HEK293 (cell line): ENCODE measurements around the gene FADS3.

Experiments
- CTCF ChIA-PET: fragments of 350-600 bp; formaldehyde crosslinking; extraction: SDS; loops from one replicate; lab custom pipeline; 2021; ENCODE audit warnings: antibody characterized with exemption; lab: Yijun Ruan, JAX
- POLR2A ChIA-PET: fragments of 300-600 bp; formaldehyde crosslinking; extraction: SDS; loops from one replicate; lab custom pipeline; 2020; ENCODE audit warnings: antibody characterized with exemption, inconsistent platforms; lab: Yijun Ruan, JAX
- H3K27ac ChIP-seq: fragments of 200-500 bp; sonication (Bioruptor generic); 2 replicates; pipeline ENCODE4 v1.5.1; 2014; ENCODE audit warnings: low read depth, low read length, control low read depth, inconsistent platforms; ENCODE audit errors: extremely low read depth
- H3K36me3 ChIP-seq, 2 experiments: fragments of 200-500 bp in 1 of 2; sonication (Bioruptor generic) in 1 of 2; 1 replicate in 1 of 2; 2 replicates in 1 of 2; pipeline ENCODE4 v1.5.1; 2014 to 2017; ENCODE audit warnings: inconsistent platforms in 2 of 2, low read length in 2 of 2; ENCODE audit not compliant: control insufficient read depth in 2 of 2, insufficient read depth in 1 of 2
- H3K4me1 ChIP-seq: fragments of 200-500 bp; sonication (Bioruptor generic); 2 replicates; pipeline ENCODE4 v1.5.1; 2014; ENCODE audit warnings: mild to moderate bottlenecking, low read length, inconsistent platforms; ENCODE audit not compliant: control insufficient read depth, insufficient read depth
- H3K4me3 ChIP-seq: 2 replicates; pipeline ENCODE4 v1.5.1; 2011; ENCODE audit warnings: low read depth, mild to moderate bottlenecking, control low read depth, low read length, moderate library complexity
- H3K9me3 ChIP-seq: fragments of 200-500 bp; sonication (Bioruptor generic); 2 replicates; pipeline ENCODE4 v1.5.1; 2014; ENCODE audit warnings: low read depth, low read length, inconsistent platforms; ENCODE audit not compliant: control insufficient read depth, insufficient read depth
- BCL11A ChIP-seq: fragments of 450-650 bp; formaldehyde crosslinking; IDR thresholded peaks from 2 replicates; pipeline ENCODE4 v1.5.1; 2016; ENCODE audit warnings: low read depth, missing biosample characterization, missing genetic modification characterization
- HOXD13 ChIP-seq: sonication (generic); formaldehyde crosslinking; IDR thresholded peaks from 2 replicates; pipeline ENCODE4 v1.8.0; 2022; ENCODE audit warnings: missing genetic modification reagents, borderline replicate concordance
- OSR2 ChIP-seq: fragments of 450-650 bp; formaldehyde crosslinking; IDR thresholded peaks from 2 replicates; pipeline ENCODE4 v1.5.1; 2016; ENCODE audit warnings: missing biosample characterization, missing genetic modification characterization
- WT1 ChIP-seq: fragments of 450-650 bp; formaldehyde crosslinking; IDR thresholded peaks from 2 replicates; pipeline ENCODE4 v1.5.1; 2016; ENCODE audit warnings: missing biosample characterization, missing genetic modification characterization
- ZFP41 ChIP-seq: fragments of 450-650 bp; formaldehyde crosslinking; IDR thresholded peaks from 2 replicates; pipeline ENCODE4 v1.5.1; 2016; ENCODE audit warnings: missing biosample characterization, missing genetic modification characterization, borderline replicate concordance
- ZNF114 ChIP-seq: fragments of 450-650 bp; formaldehyde crosslinking; IDR thresholded peaks from 2 replicates; pipeline ENCODE4 v1.5.0; 2017; ENCODE audit warnings: missing biosample characterization, missing genetic modification characterization
- ZNF133 ChIP-seq: fragments of 450-650 bp; formaldehyde crosslinking; IDR thresholded peaks from 2 replicates; pipeline ENCODE4 v1.5.1; 2016; ENCODE audit warnings: missing biosample characterization, missing genetic modification characterization
- ZNF157 ChIP-seq: fragments of 450-650 bp; formaldehyde crosslinking; IDR thresholded peaks from 2 replicates; pipeline ENCODE4 v1.5.1; 2016; ENCODE audit warnings: missing biosample characterization, missing genetic modification characterization
- ZNF221 ChIP-seq: fragments of 450-650 bp; formaldehyde crosslinking; IDR thresholded peaks from 2 replicates; pipeline ENCODE4 v1.5.1; 2017; ENCODE audit warnings: missing biosample characterization, missing genetic modification characterization, borderline replicate concordance
- ZNF248 ChIP-seq: fragments of 450-650 bp; formaldehyde crosslinking; IDR thresholded peaks from 2 replicates; pipeline ENCODE4 v1.5.1; 2017; ENCODE audit warnings: missing biosample characterization, missing genetic modification characterization
- ZNF558 ChIP-seq: fragments of 450-650 bp; formaldehyde crosslinking; IDR thresholded peaks from 2 replicates; pipeline ENCODE4 v1.5.1; 2016; ENCODE audit warnings: missing biosample characterization, missing genetic modification characterization
- ZNF561 ChIP-seq: fragments of 450-650 bp; IDR thresholded peaks from 2 replicates; pipeline ENCODE4 v1.5.1; 2018; ENCODE audit warnings: missing biosample characterization, missing genetic modification characterization, borderline replicate concordance
- ZNF600 ChIP-seq: fragments of 450-650 bp; formaldehyde crosslinking; IDR thresholded peaks from 2 replicates; pipeline ENCODE4 v1.5.1; 2016; ENCODE audit warnings: missing biosample characterization, missing genetic modification characterization
- ZNF658 ChIP-seq: fragments of 450-650 bp; formaldehyde crosslinking; IDR thresholded peaks from 2 replicates; pipeline ENCODE4; 2016; ENCODE audit warnings: missing biosample characterization, missing genetic modification characterization
- TF ChIP-seq, protein P1 (sequence below): fragments of 450-650 bp; formaldehyde crosslinking; IDR thresholded peaks from 2 replicates; pipeline ENCODE4 v1.5.1; 2016; ENCODE audit warnings: missing biosample characterization, missing genetic modification characterization
- TF ChIP-seq, protein P2 (sequence below): fragments of 450-650 bp; formaldehyde crosslinking; IDR thresholded peaks from 2 replicates; pipeline ENCODE4 v1.5.1; 2017; ENCODE audit warnings: missing biosample characterization, missing genetic modification characterization
- TF ChIP-seq, protein P3 (sequence below): fragments of 450-650 bp; formaldehyde crosslinking; IDR thresholded peaks from 2 replicates; pipeline ENCODE4 v1.5.1; 2016; ENCODE audit warnings: missing biosample characterization, missing genetic modification characterization
- TF ChIP-seq, protein P4 (sequence below): fragments of 450-650 bp; formaldehyde crosslinking; IDR thresholded peaks from 2 replicates; pipeline ENCODE4 v1.5.1; 2016; ENCODE audit warnings: missing biosample characterization, missing genetic modification characterization

The FADS3 gene

DNA sequence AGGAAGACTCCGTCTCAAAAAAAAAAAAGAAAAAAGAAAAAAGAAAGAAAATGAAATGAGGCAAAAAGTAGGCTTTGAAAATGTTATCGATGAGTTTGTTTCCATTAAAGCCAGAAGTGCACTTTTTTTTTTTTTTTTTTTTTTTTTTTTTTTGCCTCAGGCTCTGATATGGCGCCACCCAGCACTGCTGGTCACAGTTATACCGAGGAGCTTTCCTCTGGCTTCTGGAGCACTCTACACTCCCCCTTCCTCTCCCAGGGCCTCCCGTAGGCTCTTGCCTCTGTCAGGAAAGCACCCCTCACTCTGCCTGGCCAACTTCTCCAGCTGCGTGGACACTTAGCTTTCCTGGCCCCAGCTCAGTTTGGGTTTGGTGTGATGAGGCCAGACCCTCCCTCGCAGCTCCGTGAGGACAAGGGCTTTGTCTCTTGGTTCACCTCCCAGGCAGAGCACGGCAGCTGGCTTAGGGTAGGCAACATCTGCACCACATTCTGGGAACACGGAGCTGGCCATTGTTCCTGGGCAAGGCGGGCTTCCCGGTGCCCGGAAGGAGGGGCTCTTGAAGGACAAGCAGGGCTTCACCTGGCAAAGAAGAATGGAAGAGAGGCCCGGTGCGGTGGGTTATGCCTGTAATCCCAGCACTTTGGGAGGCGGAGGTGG lies 46.3 kb downstream of the FADS3 start:
- H3K36me3 ChIP-seq, result peaks cover 27% of the 10 kb centered on the region in 2 experiments; a peak in 2 of 3 replicates
- no peaks in the 10 kb centered on the region for H3K4me1 ChIP-seq
- no peak overlapping the region for H3K27ac ChIP-seq
- no peak overlapping the region for H3K4me3 ChIP-seq
- TF ChIP-seq, protein P1, sequence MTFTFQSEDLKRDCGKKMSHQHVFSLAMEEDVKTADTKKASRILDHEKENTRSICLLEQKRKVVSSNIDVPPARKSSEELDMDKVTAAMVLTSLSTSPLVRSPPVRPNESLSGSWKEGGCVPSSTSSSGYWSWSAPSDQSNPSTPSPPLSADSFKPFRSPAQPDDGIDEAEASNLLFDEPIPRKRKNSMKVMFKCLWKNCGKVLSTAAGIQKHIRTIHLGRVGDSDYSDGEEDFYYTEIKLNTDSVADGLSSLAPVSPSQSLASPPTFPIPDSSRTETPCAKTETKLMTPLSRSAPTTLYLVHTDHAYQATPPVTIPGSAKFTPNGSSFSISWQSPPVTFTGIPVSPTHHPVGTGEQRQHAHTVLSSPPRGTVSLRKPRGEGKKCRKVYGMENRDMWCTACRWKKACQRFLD (tag by site-specific recombination), result no peak
- TF ChIP-seq, protein P2, sequence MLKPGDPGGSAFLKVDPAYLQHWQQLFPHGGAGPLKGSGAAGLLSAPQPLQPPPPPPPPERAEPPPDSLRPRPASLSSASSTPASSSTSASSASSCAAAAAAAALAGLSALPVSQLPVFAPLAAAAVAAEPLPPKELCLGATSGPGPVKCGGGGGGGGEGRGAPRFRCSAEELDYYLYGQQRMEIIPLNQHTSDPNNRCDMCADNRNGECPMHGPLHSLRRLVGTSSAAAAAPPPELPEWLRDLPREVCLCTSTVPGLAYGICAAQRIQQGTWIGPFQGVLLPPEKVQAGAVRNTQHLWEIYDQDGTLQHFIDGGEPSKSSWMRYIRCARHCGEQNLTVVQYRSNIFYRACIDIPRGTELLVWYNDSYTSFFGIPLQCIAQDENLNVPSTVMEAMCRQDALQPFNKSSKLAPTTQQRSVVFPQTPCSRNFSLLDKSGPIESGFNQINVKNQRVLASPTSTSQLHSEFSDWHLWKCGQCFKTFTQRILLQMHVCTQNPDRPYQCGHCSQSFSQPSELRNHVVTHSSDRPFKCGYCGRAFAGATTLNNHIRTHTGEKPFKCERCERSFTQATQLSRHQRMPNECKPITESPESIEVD (tag by site-specific recombination), result no peak
- TF ChIP-seq HOXD13 (no peak), ZNF561 (tag by site-specific recombination) (no peak), ZNF221 (tag by site-specific recombination) (no peak), WT1 (tag by site-specific recombination) (no peak), OSR2 (tag by site-specific recombination) (no peak), ZNF133 (tag by site-specific recombination) (no peak)
- CTCF ChIA-PET, result interaction anchor here (0.5 to 1.0 kb wide), 2 partner anchors 48 to 54 kb away, joined by 3 to 4 read pairs; no protein-coding TSS in a partner anchor
- POLR2A ChIA-PET, result interaction anchor here (0.7 kb wide), 1 partner anchor 48 kb away, joined by 6 read pairs; no protein-coding TSS in a partner anchor
- H3K9me3 ChIP-seq, result no peaks in the 10 kb centered on the region

DNA sequence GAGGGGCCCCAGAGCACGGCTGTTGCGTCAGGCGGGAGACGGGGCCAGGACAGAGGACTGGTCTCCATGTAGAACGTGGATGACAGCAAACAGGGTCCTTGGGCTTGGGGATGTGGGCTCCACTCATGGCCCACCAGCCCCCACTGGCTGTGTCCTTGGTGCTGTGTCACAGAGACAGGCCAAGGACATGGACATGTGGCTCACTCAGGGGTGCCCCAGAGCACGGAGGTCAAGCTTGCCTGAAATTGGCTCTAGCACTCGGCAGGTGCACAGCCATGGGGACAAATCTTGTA lies 48.9 kb downstream of the FADS3 start:
- TF ChIP-seq, protein P3, sequence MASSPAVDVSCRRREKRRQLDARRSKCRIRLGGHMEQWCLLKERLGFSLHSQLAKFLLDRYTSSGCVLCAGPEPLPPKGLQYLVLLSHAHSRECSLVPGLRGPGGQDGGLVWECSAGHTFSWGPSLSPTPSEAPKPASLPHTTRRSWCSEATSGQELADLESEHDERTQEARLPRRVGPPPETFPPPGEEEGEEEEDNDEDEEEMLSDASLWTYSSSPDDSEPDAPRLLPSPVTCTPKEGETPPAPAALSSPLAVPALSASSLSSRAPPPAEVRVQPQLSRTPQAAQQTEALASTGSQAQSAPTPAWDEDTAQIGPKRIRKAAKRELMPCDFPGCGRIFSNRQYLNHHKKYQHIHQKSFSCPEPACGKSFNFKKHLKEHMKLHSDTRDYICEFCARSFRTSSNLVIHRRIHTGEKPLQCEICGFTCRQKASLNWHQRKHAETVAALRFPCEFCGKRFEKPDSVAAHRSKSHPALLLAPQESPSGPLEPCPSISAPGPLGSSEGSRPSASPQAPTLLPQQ (tag by site-specific recombination), result no peak
- CTCF ChIA-PET, result interaction anchor here (1.0 kb wide), 1 partner anchor 13 kb away, joined by 3 read pairs; no protein-coding TSS in a partner anchor
- H3K4me3 ChIP-seq, result no peak overlapping the region
- H3K9me3 ChIP-seq, result no peaks in the 10 kb centered on the region
- no peaks in the 10 kb centered on the region for H3K4me1 ChIP-seq
- H3K36me3 ChIP-seq, result peaks cover 18 to 21% of the 10 kb centered on the region in 2 experiments; a peak in 2 of 3 replicates
- POLR2A ChIA-PET, result interaction anchor here (1.2 kb wide), 1 partner anchor 45 kb away, joined by 3 read pairs; no protein-coding TSS in a partner anchor
- no peak overlapping the region for H3K27ac ChIP-seq

DNA sequence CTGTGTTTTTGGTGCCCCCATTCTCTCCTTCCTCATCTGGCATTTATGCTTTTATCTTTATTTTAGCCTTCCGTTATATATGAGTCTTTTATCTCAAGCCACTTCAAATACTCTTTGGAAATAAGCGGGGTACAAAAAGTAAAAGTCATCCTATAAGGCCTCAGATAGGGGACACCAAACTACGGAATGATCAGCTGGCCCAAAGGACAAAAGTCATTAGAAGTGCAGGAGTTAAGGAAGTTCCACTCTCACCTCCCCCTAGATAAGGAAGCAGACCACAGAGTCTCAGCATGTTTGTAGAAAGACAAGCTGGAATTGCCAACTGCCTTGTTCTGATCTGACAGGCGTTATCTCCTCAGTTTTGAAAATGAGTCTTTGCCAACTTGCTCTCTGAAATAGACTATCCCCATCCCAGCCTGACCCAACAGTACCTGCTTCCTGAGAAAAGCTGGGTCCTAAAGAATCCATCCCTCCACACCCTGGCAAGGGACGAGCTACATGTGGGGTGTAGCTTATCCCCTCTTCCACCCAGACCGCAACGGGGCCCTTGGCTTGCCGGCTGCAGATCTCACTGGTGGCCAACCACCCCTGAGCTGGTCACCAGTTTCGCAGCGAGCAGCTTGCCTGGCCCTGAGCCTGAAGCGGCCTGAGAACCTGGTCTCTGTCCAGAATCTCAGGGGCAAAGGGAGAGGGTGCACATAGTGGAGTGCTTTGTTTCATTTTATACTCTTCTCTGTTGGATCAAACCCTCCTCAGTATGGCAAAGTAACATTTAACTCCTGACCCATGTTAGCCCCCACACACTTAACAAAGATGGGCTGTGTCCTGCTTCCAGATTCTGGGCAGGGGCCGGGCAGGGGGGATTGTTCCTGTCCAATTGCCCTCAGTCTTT lies 49.5 kb downstream of the FADS3 start:
- POLR2A ChIA-PET, result interaction anchor here (0.8 to 1.2 kb wide), 2 partner anchors 45 to 107 kb away, joined by 3 read pairs; no protein-coding TSS in a partner anchor
- Histone ChIP-seq H3K4me1 (no peaks in the 10 kb centered on the region), H3K4me3 (no peak overlapping the region), H3K9me3 (no peaks in the 10 kb centered on the region), H3K36me3 (peaks cover 13 to 21% of the 10 kb centered on the region in 2 experiments; a peak in 2 of 3 replicates), H3K27ac (no peak overlapping the region)
- CTCF ChIA-PET, result interaction anchor here (1.0 kb wide), 2 partner anchors 12 to 29 kb away, joined by 3 read pairs; no protein-coding TSS in a partner anchor
- TF ChIP-seq ZNF658 (tag by site-specific recombination) (no peak), ZNF157 (no peak), ZNF558 (tag by site-specific recombination) (no peak), ZNF600 (tag by site-specific recombination) (no peak), ZFP41 (no peak), ZNF114 (tag by site-specific recombination) (no peak), ZNF248 (tag by site-specific recombination) (no peak), BCL11A (tag by site-specific recombination) (no peak)
- TF ChIP-seq, protein P4, sequence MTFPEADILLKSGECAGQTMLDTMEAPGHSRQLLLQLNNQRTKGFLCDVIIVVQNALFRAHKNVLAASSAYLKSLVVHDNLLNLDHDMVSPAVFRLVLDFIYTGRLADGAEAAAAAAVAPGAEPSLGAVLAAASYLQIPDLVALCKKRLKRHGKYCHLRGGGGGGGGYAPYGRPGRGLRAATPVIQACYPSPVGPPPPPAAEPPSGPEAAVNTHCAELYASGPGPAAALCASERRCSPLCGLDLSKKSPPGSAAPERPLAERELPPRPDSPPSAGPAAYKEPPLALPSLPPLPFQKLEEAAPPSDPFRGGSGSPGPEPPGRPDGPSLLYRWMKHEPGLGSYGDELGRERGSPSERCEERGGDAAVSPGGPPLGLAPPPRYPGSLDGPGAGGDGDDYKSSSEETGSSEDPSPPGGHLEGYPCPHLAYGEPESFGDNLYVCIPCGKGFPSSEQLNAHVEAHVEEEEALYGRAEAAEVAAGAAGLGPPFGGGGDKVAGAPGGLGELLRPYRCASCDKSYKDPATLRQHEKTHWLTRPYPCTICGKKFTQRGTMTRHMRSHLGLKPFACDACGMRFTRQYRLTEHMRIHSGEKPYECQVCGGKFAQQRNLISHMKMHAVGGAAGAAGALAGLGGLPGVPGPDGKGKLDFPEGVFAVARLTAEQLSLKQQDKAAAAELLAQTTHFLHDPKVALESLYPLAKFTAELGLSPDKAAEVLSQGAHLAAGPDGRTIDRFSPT, result no peak
- TF ChIP-seq, protein P2 (tag by site-specific recombination), result no peak
